ENCODE data around the gene FCHSD2. TPM values are rescaled to one million over a fixed set of nuclear protein-coding genes. Genes with fewer than 3 reads are reported as not detected.

Gene FCHSD2
- total RNA-seq, 1 donor from 2014 or later: 43.4 TPM

DNA sequence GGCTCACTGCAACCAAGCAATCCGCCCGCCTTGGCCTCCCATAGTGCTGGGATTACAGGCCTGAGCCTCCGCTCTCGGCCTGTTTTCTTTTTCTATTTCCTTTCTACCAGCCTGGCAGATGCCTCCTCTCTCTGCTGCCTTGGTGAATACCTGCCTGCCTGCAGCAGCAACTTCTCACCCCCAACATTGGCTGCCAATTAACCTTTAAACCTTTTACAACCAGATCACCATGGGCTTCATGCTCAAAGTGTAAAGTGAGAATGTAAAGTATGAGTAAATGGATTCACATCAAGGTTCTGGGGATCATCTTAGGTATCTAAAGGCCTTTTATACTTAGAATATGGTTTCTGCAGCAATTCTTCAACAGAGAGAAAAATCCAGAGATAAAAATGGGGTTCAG lies 13.0 kb upstream of the FCHSD2 start:
- TF ChIP-seq, protein P1, sequence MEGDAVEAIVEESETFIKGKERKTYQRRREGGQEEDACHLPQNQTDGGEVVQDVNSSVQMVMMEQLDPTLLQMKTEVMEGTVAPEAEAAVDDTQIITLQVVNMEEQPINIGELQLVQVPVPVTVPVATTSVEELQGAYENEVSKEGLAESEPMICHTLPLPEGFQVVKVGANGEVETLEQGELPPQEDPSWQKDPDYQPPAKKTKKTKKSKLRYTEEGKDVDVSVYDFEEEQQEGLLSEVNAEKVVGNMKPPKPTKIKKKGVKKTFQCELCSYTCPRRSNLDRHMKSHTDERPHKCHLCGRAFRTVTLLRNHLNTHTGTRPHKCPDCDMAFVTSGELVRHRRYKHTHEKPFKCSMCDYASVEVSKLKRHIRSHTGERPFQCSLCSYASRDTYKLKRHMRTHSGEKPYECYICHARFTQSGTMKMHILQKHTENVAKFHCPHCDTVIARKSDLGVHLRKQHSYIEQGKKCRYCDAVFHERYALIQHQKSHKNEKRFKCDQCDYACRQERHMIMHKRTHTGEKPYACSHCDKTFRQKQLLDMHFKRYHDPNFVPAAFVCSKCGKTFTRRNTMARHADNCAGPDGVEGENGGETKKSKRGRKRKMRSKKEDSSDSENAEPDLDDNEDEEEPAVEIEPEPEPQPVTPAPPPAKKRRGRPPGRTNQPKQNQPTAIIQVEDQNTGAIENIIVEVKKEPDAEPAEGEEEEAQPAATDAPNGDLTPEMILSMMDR (IDR thresholded peaks at IDR 0.05; ENCODE audit: borderline replicate concordance): no peak
- peaks cover 88% of the 10 kb centered on the region for H3K4me1 ChIP-seq
- H3K27ac ChIP-seq (replicated peaks): peak overlapping the region; percentile 76
- no peaks in the 10 kb centered on the region for H3K36me3 ChIP-seq
- H3K4me3 ChIP-seq: no peak overlapping the region
- intact Hi-C loops (cut with micrococcal nuclease): no loop called here
- H3K27me3 ChIP-seq (ENCODE audit: low read depth): no peaks in the 10 kb centered on the region
- no peaks in the 10 kb centered on the region for H3K9me3 ChIP-seq (replicated peaks)
- no peak for DNase-seq

DNA sequence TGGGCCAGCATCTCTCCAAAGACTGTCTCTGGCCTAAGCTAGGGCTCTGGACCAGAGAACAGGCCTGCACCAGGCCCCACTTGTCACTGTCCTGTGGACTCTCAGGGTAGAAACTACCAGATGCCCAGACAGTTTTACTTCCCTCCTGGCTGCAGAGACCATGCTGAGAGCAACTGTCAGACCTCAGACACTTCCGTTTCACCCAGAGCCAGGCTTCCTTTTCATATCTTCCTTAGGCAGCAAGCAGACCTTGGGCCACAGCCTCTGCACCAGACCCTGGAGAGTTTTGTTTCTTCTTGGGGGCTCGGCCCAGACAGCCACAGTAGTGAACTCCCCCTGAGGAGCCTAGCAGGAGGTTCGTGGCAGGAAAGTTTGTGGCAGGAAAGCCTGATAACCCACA lies 12.1 kb upstream of the FCHSD2 start:
- H3K36me3 ChIP-seq: no peaks in the 10 kb centered on the region
- H3K27me3 ChIP-seq (ENCODE audit: low read depth): no peaks in the 10 kb centered on the region
- TF ChIP-seq, protein P1 (IDR thresholded peaks at IDR 0.05; ENCODE audit: borderline replicate concordance): no peak
- no peak for DNase-seq
- H3K9me3 ChIP-seq (replicated peaks): no peaks in the 10 kb centered on the region
- H3K4me1 ChIP-seq: peaks cover 88% of the 10 kb centered on the region
- no peak overlapping the region for H3K4me3 ChIP-seq
- H3K27ac ChIP-seq (replicated peaks): peak overlapping the region; percentile 76
- intact Hi-C loops (cut with micrococcal nuclease): no loop called here

DNA sequence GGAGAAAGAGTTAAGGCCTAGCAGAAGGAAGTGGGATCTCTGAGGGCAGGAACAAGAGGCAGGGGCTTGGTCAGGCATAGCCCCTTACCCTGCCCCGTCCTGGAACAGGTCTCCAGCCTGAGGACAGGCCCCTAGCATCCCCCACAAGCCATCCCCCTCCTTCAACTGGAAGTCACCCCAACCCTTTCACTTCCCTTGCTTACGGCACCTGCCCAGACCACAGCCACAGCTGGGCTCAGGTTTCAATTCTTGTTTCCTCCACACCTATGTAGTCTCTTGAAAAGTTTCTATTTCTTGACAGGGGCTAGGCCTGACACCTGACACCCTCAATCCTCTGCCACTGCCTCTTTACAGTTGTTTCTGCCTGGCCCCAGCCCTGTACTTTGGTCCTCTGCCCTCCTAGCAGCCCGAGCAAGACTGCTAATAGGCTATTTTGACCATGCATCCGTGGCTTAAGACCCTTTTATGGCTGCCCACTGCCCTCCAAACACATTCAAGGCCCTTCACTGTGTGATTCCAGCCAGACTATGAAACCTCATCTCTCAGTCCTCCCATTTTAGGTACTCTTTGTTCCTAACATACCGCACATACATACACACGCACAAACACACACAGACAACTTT lies 10.9 kb upstream of the FCHSD2 start:
- Histone ChIP-seq H3K36me3 (no peaks in the 10 kb centered on the region), H3K27ac (replicated peaks) (peak overlapping the region; percentile 76), H3K4me1 (peaks cover 88% of the 10 kb centered on the region), H3K4me3 (no peak overlapping the region), H3K9me3 (replicated peaks) (no peaks in the 10 kb centered on the region), H3K27me3 (ENCODE audit: low read depth) (no peaks in the 10 kb centered on the region)
- TF ChIP-seq, protein P1 (IDR thresholded peaks at IDR 0.05; ENCODE audit: borderline replicate concordance): no peak
- DNase-seq: no peak
- intact Hi-C loops (cut with micrococcal nuclease): no loop called here

DNA sequence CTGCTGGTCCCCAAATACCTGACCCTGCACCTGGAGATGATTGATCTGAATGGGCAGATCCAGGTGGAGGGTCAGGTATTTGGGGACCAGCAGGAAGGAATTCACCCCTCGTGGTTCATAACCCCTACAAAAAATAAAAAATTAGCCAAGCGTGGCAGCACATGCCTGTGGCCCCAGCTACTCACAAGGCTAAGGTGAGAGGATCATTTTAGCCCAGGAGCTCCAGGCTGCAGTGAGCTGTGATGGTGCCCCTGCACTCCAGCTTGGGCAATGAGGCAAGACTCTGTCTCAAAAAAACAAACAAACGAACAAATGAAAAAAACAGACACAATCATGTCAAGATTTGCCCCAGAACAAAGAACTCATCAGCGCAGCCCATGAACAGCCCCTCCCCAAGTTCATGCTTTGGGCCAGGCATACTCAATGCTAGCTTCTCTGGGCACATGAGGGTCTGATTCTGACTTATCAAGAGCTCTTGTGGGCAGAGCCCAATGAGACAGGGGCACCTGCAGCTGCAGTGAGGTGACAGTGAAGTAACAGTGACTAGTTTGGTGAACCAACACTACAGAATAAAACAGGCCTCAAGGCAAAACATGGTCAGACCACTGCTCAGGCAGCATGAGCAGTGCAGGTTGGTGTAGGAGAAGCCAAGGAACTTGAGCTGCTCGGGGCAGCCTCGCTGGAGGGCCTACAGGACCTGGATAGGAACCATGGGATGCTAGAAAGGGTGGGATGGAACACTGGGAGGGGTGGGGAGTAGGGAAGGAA lies 10.2 kb upstream of the FCHSD2 start:
- intact Hi-C loops (cut with micrococcal nuclease): no loop called here
- Histone ChIP-seq H3K9me3 (replicated peaks) (no peaks in the 10 kb centered on the region), H3K27ac (replicated peaks) (peak overlapping the region; percentile 76), H3K4me1 (peaks cover 88% of the 10 kb centered on the region), H3K4me3 (no peak overlapping the region), H3K27me3 (ENCODE audit: low read depth) (no peaks in the 10 kb centered on the region), H3K36me3 (no peaks in the 10 kb centered on the region)
- TF ChIP-seq, protein P1 (IDR thresholded peaks at IDR 0.05; ENCODE audit: borderline replicate concordance): no peak
- DNase-seq: no peak

GRCh38 chr11:73151416-73151815 lies 9.3 kb upstream of the FCHSD2 start:
- H3K27me3 ChIP-seq (ENCODE audit: low read depth): no peaks in the 10 kb centered on the region
- no peaks in the 10 kb centered on the region for H3K9me3 ChIP-seq (replicated peaks)
- no peaks in the 10 kb centered on the region for H3K36me3 ChIP-seq
- intact Hi-C loops (cut with micrococcal nuclease): no loop called here
- H3K4me3 ChIP-seq: no peak overlapping the region
- no peak for DNase-seq
- peak overlapping the region; percentile 53 for H3K27ac ChIP-seq (replicated peaks)
- TF ChIP-seq, protein P1 (IDR thresholded peaks at IDR 0.05; ENCODE audit: borderline replicate concordance): no peak
- H3K4me1 ChIP-seq: peaks cover 88% of the 10 kb centered on the region

Data from left ventricle myocardium inferior (tissue), 1 donor.